ENCODE measurements around the gene CD79B.

GRCh38 chr17:63926164-63926563 is 6.0 kb downstream of the CD79B start:
- TF ChIP-seq CTCF (IDR thresholded peaks at IDR 0.05) (no peak), POLR2A (IDR thresholded peaks at IDR 0.05) (no peak)

Data from body of pancreas (tissue), 4 donors.